ENCODE measurements around the gene KCNQ1.

Gene KCNQ1

GRCh38 chr11:2661173-2662023 is 216.6 kb downstream of the KCNQ1 start:
- H3K4me3 ChIP-seq (ENCODE audit: low read length) = no peak overlapping the region
- DNase-seq (ENCODE audit: low read depth, low spot score) = no peak

DNA sequence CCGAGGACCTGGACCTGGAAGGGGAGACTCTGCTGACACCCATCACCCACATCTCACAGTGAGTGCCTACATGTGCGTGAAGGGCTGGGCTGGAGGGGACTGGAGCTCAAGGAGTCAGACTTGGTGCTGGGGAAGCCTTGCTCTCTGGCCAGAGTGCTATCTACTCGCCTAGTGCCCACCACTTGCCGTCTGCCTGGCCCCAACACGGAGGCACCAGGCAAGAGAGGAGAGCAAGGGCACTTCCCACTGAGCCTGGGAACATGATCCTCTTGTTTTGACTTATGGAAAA is 217.2 kb downstream of the KCNQ1 start:
- H3K4me3 ChIP-seq (ENCODE audit: low read length) = no peak overlapping the region
- no peak for DNase-seq (ENCODE audit: low read depth, low spot score)

- DNase-seq (ENCODE audit: low read depth, low spot score) = no peak
- H3K4me3 ChIP-seq (ENCODE audit: low read length) = no peak overlapping the region
Measured at GRCh38 chr11:2662430-2663299, 217.9 kb downstream of the KCNQ1 start.

- DNase-seq (ENCODE audit: low read depth, low spot score) = no peak
- H3K4me3 ChIP-seq (ENCODE audit: low read length) = no peak overlapping the region
Measured at GRCh38 chr11:2663506-2663905, 218.7 kb downstream of the KCNQ1 start.

DNA sequence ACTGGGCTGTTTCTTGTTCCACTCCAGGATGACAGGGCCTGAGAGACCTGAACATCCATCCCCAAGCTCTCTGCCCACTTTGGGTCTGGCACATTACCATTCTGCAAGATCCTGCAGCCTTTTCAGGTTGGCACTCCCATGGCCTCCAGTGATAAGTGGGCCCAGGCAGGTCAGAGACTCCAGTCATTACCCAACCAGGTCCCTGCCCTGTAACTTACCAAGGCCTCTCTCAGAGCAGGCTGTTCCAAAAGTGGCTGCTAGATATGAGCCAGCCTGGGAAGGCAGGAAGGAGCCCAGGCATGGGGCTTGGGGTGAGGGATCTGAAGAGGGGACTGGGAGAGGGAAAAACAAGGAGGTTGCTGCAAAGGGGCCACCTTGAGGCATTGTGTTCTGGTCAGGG is 219.1 kb downstream of the KCNQ1 start:
- H3K4me3 ChIP-seq (ENCODE audit: low read length) = no peak overlapping the region
- DNase-seq (ENCODE audit: low read depth, low spot score) = no peak

- no peak for DNase-seq (ENCODE audit: low read depth, low spot score)
- no peak overlapping the region for H3K4me3 ChIP-seq (ENCODE audit: low read length)
Measured at GRCh38 chr11:2664376-2664775, 219.6 kb downstream of the KCNQ1 start.

- DNase-seq (ENCODE audit: low read depth, low spot score) = no peak
- H3K4me3 ChIP-seq (ENCODE audit: low read length) = no peak overlapping the region
Measured at GRCh38 chr11:2664791-2665525, 220.2 kb downstream of the KCNQ1 start.

GRCh38 chr11:2665526-2666400 is 221.0 kb downstream of the KCNQ1 start:
- no peak overlapping the region for H3K4me3 ChIP-seq (ENCODE audit: low read length)
- no peak for DNase-seq (ENCODE audit: low read depth, low spot score)

- DNase-seq (ENCODE audit: low read depth, low spot score) = no peak
- no peak overlapping the region for H3K4me3 ChIP-seq (ENCODE audit: low read length)
Measured at GRCh38 chr11:2666401-2666741, 221.6 kb downstream of the KCNQ1 start.

- no peak for DNase-seq (ENCODE audit: low read depth, low spot score)
- H3K4me3 ChIP-seq (ENCODE audit: low read length) = no peak overlapping the region
Measured at GRCh38 chr11:2666828-2667570, 222.2 kb downstream of the KCNQ1 start.

DNA sequence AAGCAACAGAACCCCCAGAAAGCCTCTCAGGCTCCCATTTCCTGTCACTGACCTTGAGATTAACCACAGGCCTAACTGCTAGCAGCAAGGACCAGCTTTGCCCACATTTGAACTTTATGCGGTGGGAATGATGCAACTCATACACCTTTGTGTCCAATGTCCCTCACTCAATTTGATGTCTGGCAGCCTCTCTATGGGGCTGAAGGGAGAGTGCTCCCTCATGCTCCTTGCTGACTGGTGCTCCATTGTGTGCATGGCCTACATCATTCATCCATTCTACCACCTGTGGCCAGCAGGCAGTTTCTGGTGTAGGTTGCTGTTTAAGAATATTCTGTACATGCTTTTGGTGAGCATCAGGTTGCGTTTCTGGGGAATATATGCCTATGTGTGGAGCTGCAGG is 223.1 kb downstream of the KCNQ1 start:
- no peak overlapping the region for H3K4me3 ChIP-seq (ENCODE audit: low read length)
- no peak for DNase-seq (ENCODE audit: low read depth, low spot score)

GRCh38 chr11:2668876-2669275 is 224.1 kb downstream of the KCNQ1 start:
- DNase-seq (ENCODE audit: low read depth, low spot score) = no peak
- H3K4me3 ChIP-seq (ENCODE audit: low read length) = no peak overlapping the region

- no peak for DNase-seq (ENCODE audit: low read depth, low spot score)
- H3K4me3 ChIP-seq (ENCODE audit: low read length) = no peak overlapping the region
Measured at GRCh38 chr11:2669634-2670469, 225.0 kb downstream of the KCNQ1 start.

- DNase-seq (ENCODE audit: low read depth, low spot score) = no peak
- H3K4me3 ChIP-seq (ENCODE audit: low read length) = no peak overlapping the region
Measured at GRCh38 chr11:2670541-2671100, 225.8 kb downstream of the KCNQ1 start.

- DNase-seq (ENCODE audit: low read depth, low spot score) = no peak
- H3K4me3 ChIP-seq (ENCODE audit: low read length) = no peak overlapping the region
Measured at GRCh38 chr11:2671748-2672147, 226.9 kb downstream of the KCNQ1 start.

GRCh38 chr11:2672553-2673249 is 227.9 kb downstream of the KCNQ1 start:
- no peak for DNase-seq (ENCODE audit: low read depth, low spot score)
- no peak overlapping the region for H3K4me3 ChIP-seq (ENCODE audit: low read length)

DNA sequence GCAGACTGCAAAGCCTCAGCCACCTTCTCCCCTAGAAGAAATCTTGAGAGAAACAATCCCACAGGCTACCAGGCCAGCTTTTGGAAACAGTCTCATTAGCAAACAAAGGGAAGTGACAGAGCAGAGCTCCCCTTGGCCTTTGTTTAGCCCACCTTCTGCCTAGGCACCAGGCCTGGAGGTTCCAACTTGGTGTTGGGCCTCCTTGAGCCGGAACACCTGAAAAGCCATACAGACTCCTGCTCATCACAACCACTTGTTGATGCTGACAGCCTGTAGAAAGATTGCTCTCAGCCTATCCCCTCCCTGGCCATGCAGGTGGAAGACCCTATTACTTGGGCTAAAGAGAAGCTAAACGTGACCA is 228.4 kb downstream of the KCNQ1 start:
- no peak for DNase-seq (ENCODE audit: low read depth, low spot score)
- H3K4me3 ChIP-seq (ENCODE audit: low read length) = no peak overlapping the region
